HEK293 (cell line): Measurements from ENCODE around the gene PVALEF.

Source experiments
- CTCF ChIA-PET: fragments of 350-600 bp; formaldehyde crosslinking; extraction: SDS; loops from one replicate; lab custom pipeline; 2021; ENCODE audit warnings: antibody characterized with exemption; lab: Yijun Ruan, JAX
- POLR2A ChIA-PET: fragments of 300-600 bp; formaldehyde crosslinking; extraction: SDS; loops from one replicate; lab custom pipeline; 2020; ENCODE audit warnings: antibody characterized with exemption, inconsistent platforms; lab: Yijun Ruan, JAX
- H3K27ac ChIP-seq: fragments of 200-500 bp; sonication (Bioruptor generic); 2 replicates; pipeline ENCODE4 v1.5.1; 2014; ENCODE audit warnings: low read depth, low read length, control low read depth, inconsistent platforms; ENCODE audit errors: extremely low read depth
- H3K36me3 ChIP-seq, 2 experiments: fragments of 200-500 bp in 1 of 2; sonication (Bioruptor generic) in 1 of 2; 1 replicate in 1 of 2; 2 replicates in 1 of 2; pipeline ENCODE4 v1.5.1; 2014 to 2017; ENCODE audit warnings: inconsistent platforms in 2 of 2, low read length in 2 of 2; ENCODE audit not compliant: control insufficient read depth in 2 of 2, insufficient read depth in 1 of 2
- H3K4me1 ChIP-seq: fragments of 200-500 bp; sonication (Bioruptor generic); 2 replicates; pipeline ENCODE4 v1.5.1; 2014; ENCODE audit warnings: mild to moderate bottlenecking, low read length, inconsistent platforms; ENCODE audit not compliant: control insufficient read depth, insufficient read depth
- H3K4me3 ChIP-seq: 2 replicates; pipeline ENCODE4 v1.5.1; 2011; ENCODE audit warnings: low read depth, mild to moderate bottlenecking, control low read depth, low read length, moderate library complexity
- H3K9me3 ChIP-seq: fragments of 200-500 bp; sonication (Bioruptor generic); 2 replicates; pipeline ENCODE4 v1.5.1; 2014; ENCODE audit warnings: low read depth, low read length, inconsistent platforms; ENCODE audit not compliant: control insufficient read depth, insufficient read depth
- GLIS1 ChIP-seq: fragments of 450-650 bp; formaldehyde crosslinking; IDR thresholded peaks from 2 replicates; pipeline ENCODE4 v1.5.1; 2016; ENCODE audit warnings: missing biosample characterization, missing genetic modification characterization
- GLIS2 ChIP-seq: fragments of 450-650 bp; formaldehyde crosslinking; IDR thresholded peaks from 2 replicates; pipeline ENCODE4 v1.5.1; 2016; ENCODE audit warnings: missing biosample characterization, missing genetic modification characterization
- KLF8 ChIP-seq: fragments of 450-650 bp; formaldehyde crosslinking; IDR thresholded peaks from 2 replicates; pipeline ENCODE4 v1.5.1; 2016; ENCODE audit warnings: missing biosample characterization, missing genetic modification characterization
- ZFHX2 ChIP-seq: fragments of 450-650 bp; formaldehyde crosslinking; conservative IDR thresholded peaks from 2 replicates; pipeline ENCODE4 v1.5.1; 2016; ENCODE audit warnings: missing biosample characterization, missing genetic modification characterization
- ZNF114 ChIP-seq: fragments of 450-650 bp; formaldehyde crosslinking; IDR thresholded peaks from 2 replicates; pipeline ENCODE4 v1.5.0; 2017; ENCODE audit warnings: missing biosample characterization, missing genetic modification characterization
- ZNF138 ChIP-seq: fragments of 450-650 bp; formaldehyde crosslinking; IDR thresholded peaks from 2 replicates; pipeline ENCODE4 v1.5.1; 2016; ENCODE audit warnings: missing biosample characterization, missing genetic modification characterization, borderline replicate concordance
- ZNF146 ChIP-seq: fragments of 450-650 bp; formaldehyde crosslinking; IDR thresholded peaks from 2 replicates; pipeline ENCODE4 v1.5.1; 2016; ENCODE audit warnings: missing biosample characterization, missing genetic modification characterization
- ZNF2 ChIP-seq: fragments of 450-650 bp; formaldehyde crosslinking; IDR thresholded peaks from 2 replicates; pipeline ENCODE4 v1.5.1; 2016; ENCODE audit warnings: missing biosample characterization, missing genetic modification characterization
- ZNF214 ChIP-seq: fragments of 450-650 bp; formaldehyde crosslinking; IDR thresholded peaks from 2 replicates; pipeline ENCODE4 v1.5.1; 2017; ENCODE audit warnings: missing biosample characterization, mild to moderate bottlenecking, missing genetic modification characterization, borderline replicate concordance
- ZNF280D ChIP-seq: fragments of 450-650 bp; formaldehyde crosslinking; IDR thresholded peaks from 2 replicates; pipeline ENCODE4 v1.5.1; 2016; ENCODE audit warnings: missing biosample characterization, missing genetic modification characterization
- ZNF404 ChIP-seq: fragments of 450-650 bp; formaldehyde crosslinking; IDR thresholded peaks from 2 replicates; pipeline ENCODE4 v1.5.1; 2017; ENCODE audit warnings: missing biosample characterization, missing genetic modification characterization
- ZNF423 ChIP-seq: fragments of 450-650 bp; formaldehyde crosslinking; IDR thresholded peaks from 2 replicates; pipeline ENCODE4 v1.5.1; 2016; ENCODE audit warnings: missing biosample characterization, missing genetic modification characterization
- ZNF514 ChIP-seq: fragments of 450-650 bp; formaldehyde crosslinking; IDR thresholded peaks from 2 replicates; pipeline ENCODE4 v1.5.1; 2016; ENCODE audit warnings: missing biosample characterization, missing genetic modification characterization
- ZNF670 ChIP-seq: fragments of 450-650 bp; formaldehyde crosslinking; IDR thresholded peaks from 2 replicates; pipeline ENCODE4 v1.5.1; 2016; ENCODE audit warnings: missing biosample characterization, missing genetic modification characterization, low read depth
- ZNF776 ChIP-seq: fragments of 450-650 bp; formaldehyde crosslinking; IDR thresholded peaks from 2 replicates; pipeline ENCODE4 v1.5.0; 2017; ENCODE audit warnings: missing biosample characterization, missing genetic modification characterization, borderline replicate concordance
- ZNF791 ChIP-seq: fragments of 450-650 bp; formaldehyde crosslinking; IDR thresholded peaks from 2 replicates; pipeline ENCODE4 v1.5.1; 2016; ENCODE audit warnings: missing biosample characterization, missing genetic modification characterization
- ZXDB ChIP-seq: fragments of 450-650 bp; formaldehyde crosslinking; IDR thresholded peaks from 2 replicates; pipeline ENCODE4 v1.5.1; 2016; ENCODE audit warnings: missing biosample characterization, missing genetic modification characterization
- TF ChIP-seq, protein P1 (sequence below): fragments of 450-650 bp; formaldehyde crosslinking; IDR thresholded peaks from 2 replicates; pipeline ENCODE4 v1.5.1; 2016; ENCODE audit warnings: missing biosample characterization, missing genetic modification characterization

The PVALEF gene

GRCh38 chr17:81228834-81229665, 63.7 kb downstream of the PVALEF start:
- Histone ChIP-seq H3K9me3 (no peaks in the 10 kb centered on the region), H3K4me1 (no peaks in the 10 kb centered on the region)
- CTCF ChIA-PET, result interaction anchor here (0.8 kb wide), 1 partner anchor 24 kb away, joined by 3 read pairs; no protein-coding TSS in a partner anchor
- TF ChIP-seq ZNF214, result no peak
- no peak for TF ChIP-seq ZNF791 (tag by site-specific recombination)
- TF ChIP-seq ZNF114 (tag by site-specific recombination), result no peak
- no peak for TF ChIP-seq ZNF514 (tag by site-specific recombination)
- TF ChIP-seq ZNF146 (tag by site-specific recombination), result no peak
- no peak for TF ChIP-seq ZNF776 (tag by site-specific recombination)
- TF ChIP-seq ZNF404 (tag by site-specific recombination), result no peak
- TF ChIP-seq, all 188 proteins: peak for 0
- POLR2A ChIA-PET, result interaction anchor here (0.9 kb wide), 1 partner anchor 323 kb away, joined by 3 read pairs; no protein-coding TSS in a partner anchor
- Histone ChIP-seq H3K4me3 (no peak overlapping the region), H3K27ac (no peak overlapping the region), H3K36me3 (peaks cover 5 to 54% of the 10 kb centered on the region in 2 experiments; a peak in 2 of 3 replicates)

- ChIA-PET POLR2A (interaction anchor here (1.6 kb wide), 1 partner anchor 9 kb away, joined by 5 read pairs; the partner anchor contains the start of genes NDUFAF8 and TEPSIN), CTCF (interaction anchor here (0.8 to 2.5 kb wide), 3 partner anchors 24 to 88 kb away, joined by 3 to 23 read pairs (median 3); no protein-coding TSS in a partner anchor)
- Histone ChIP-seq H3K9me3 (no peaks in the 10 kb centered on the region), H3K27ac (no peak overlapping the region), H3K36me3 (peaks cover 5 to 54% of the 10 kb centered on the region in 2 experiments; a peak in 2 of 3 replicates), H3K4me1 (no peaks in the 10 kb centered on the region; the same call in 1 of the 2 replicates), H3K4me3 (no peak overlapping the region)
- TF ChIP-seq ZNF670 (tag by site-specific recombination), result no peak
- no peak for TF ChIP-seq KLF8
Measured at GRCh38 chr17:81229666-81229920, 64.3 kb downstream of the PVALEF start.

DNA sequence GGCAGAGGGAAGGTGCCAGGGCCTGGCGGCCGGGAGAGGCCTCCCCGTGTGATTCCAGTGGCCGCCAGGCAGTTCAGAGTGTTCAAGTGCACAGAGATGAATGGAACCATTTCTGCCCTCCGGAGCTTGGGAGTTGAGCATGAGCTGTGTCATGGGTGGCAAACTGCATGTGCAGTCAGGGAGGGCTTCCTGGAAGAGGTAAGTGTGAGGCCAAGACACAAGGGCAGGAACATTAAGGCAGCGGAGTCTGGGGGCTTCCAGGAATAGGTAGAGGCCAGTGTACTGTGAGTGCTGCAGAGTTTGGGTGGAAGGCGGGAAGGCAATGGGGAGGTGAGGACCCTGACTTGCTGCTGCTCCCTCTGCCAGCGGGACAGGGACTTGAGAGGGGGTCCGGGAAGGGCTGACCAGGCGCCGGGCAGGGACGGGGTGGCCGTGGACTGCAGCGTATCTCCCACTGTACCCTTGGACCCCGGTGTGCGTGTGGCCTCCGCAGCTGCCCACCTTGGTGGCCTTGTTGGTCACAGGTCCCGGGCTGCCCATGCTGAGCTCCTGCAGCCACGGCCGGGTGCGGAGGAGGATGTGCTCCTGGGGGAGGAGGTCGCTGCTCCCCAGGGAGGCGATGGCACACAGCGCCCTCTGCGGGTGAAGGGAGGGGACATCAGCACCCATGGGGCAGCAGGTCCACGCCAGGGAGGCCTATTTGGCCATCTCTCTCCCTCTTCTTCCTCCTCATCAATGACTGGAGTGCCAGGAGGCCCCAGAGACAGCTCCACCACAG, 64.9 kb downstream of the PVALEF start:
- Histone ChIP-seq H3K36me3 (peaks cover 5 to 54% of the 10 kb centered on the region in 2 experiments; a peak in 2 of 3 replicates), H3K9me3 (no peaks in the 10 kb centered on the region), H3K4me1 (peaks cover 5% of the 10 kb centered on the region), H3K27ac (no peak overlapping the region), H3K4me3 (no peak overlapping the region)
- CTCF ChIA-PET, result interaction anchor here (0.5 to 2.5 kb wide), 9 partner anchors 23 to 259 kb away, joined by 3 to 23 read pairs (median 3); no protein-coding TSS in a partner anchor
- POLR2A ChIA-PET, result interaction anchor here (1.6 kb wide), 1 partner anchor 9 kb away, joined by 5 read pairs; the partner anchor contains the start of genes NDUFAF8 and TEPSIN
- TF ChIP-seq GLIS1 (tag by site-specific recombination) (0 out of 2 replicates have a peak, but pooled peaks have one; percentile 31), ZNF138 (tag by site-specific recombination) (no peak), ZNF423 (tag by site-specific recombination) (peak; percentile 51; the same call in 1 of the 2 replicates), ZFHX2 (tag by site-specific recombination) (0 out of 2 replicates have a peak, but pooled peaks have one; percentile 10), ZNF2 (tag by site-specific recombination) (0 out of 2 replicates have a peak, but pooled peaks have one; percentile 44), ZNF280D (tag by site-specific recombination) (no peak), ZXDB (tag by site-specific recombination) (no peak), GLIS2 (tag by site-specific recombination) (peak; percentile 26; the same call in 1 of the 2 replicates)
- TF ChIP-seq, protein P1, sequence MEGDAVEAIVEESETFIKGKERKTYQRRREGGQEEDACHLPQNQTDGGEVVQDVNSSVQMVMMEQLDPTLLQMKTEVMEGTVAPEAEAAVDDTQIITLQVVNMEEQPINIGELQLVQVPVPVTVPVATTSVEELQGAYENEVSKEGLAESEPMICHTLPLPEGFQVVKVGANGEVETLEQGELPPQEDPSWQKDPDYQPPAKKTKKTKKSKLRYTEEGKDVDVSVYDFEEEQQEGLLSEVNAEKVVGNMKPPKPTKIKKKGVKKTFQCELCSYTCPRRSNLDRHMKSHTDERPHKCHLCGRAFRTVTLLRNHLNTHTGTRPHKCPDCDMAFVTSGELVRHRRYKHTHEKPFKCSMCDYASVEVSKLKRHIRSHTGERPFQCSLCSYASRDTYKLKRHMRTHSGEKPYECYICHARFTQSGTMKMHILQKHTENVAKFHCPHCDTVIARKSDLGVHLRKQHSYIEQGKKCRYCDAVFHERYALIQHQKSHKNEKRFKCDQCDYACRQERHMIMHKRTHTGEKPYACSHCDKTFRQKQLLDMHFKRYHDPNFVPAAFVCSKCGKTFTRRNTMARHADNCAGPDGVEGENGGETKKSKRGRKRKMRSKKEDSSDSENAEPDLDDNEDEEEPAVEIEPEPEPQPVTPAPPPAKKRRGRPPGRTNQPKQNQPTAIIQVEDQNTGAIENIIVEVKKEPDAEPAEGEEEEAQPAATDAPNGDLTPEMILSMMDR (tag by site-specific recombination), result peak; percentile 45; the same call in 1 of the 2 replicates
